HG03460 (cell line): ENCODE measurements around the gene IRS1.
"Not testable (repeated sequence)": the region's sequence is repeated elsewhere in the genome, so short reads cannot be mapped to it uniquely, and the experiment has no call there.

Source experiments
- ATAC-seq: cut with Tn5 transposase; IDR thresholded peaks from one replicate; pipeline ENCODE4 v1.9.1; 2021; ENCODE audit not compliant: unreplicated experiment

The IRS1 gene, protein sequence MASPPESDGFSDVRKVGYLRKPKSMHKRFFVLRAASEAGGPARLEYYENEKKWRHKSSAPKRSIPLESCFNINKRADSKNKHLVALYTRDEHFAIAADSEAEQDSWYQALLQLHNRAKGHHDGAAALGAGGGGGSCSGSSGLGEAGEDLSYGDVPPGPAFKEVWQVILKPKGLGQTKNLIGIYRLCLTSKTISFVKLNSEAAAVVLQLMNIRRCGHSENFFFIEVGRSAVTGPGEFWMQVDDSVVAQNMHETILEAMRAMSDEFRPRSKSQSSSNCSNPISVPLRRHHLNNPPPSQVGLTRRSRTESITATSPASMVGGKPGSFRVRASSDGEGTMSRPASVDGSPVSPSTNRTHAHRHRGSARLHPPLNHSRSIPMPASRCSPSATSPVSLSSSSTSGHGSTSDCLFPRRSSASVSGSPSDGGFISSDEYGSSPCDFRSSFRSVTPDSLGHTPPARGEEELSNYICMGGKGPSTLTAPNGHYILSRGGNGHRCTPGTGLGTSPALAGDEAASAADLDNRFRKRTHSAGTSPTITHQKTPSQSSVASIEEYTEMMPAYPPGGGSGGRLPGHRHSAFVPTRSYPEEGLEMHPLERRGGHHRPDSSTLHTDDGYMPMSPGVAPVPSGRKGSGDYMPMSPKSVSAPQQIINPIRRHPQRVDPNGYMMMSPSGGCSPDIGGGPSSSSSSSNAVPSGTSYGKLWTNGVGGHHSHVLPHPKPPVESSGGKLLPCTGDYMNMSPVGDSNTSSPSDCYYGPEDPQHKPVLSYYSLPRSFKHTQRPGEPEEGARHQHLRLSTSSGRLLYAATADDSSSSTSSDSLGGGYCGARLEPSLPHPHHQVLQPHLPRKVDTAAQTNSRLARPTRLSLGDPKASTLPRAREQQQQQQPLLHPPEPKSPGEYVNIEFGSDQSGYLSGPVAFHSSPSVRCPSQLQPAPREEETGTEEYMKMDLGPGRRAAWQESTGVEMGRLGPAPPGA (N-terminal part only)

DNA sequence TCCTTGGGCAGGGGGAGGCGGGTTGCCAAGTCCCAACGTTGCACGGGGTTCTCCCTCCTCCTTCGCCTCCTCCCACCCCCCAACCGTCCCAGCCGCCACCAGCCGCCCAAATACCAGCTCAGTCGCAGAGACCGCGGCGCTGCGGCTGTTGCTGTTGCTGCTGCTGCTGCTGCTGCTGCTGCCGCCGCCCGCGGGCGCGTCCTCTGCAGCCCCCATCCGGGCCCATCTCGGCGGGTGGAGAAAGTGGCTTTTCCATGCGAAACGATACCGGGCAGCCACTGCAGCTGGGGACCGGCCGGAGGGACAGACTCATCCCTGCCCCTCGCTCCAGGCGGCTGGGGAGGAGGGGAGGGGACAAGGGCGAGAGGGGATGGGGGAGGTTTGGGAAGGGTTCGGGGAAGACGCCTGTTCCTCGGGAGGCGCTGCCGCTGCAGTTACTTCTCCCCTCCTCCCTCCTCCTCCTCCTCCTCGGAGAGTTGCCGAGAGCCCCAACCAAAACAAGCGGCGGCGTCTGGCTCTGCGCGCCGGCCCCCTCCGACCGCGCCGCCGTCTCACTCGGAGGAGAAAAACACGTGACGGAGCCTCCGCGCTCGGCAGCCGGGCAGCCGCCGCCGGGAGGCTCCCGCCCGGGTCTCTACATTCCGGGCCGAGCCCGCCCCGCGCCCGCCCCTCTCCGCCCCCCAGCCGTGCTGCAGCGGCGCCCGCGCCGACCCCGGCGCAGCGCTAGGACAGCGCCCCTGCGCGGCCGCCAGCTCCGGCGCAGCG, at the start of gene IRS1:
IRS1 (minus strand) TSS at position 610 of the 765 bp plus-strand sequence. CDS start 1,082 bp downstream, outside the sequence.
- ATAC-seq, result peak; percentile 32

DNA sequence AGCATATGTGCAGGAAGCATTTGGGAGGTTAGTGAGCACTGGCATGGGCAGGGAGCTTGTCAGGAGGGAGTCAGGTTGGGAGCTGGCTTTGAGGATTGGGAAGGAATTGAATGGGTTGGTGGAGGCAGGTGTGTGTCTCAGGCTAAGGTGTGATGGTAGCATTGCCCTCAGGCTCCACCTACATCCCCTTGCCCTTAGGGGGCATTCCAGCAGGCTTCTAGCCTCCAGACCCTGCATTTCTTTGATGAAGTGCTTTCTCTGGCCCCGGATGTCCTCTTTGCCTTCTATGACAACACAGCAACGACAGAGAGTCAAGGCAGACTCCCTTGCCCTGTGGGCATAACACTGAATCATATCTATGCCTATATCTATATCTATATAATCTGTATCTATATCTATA, 49.7 kb upstream of the IRS1 start:
- no peak for ATAC-seq

DNA sequence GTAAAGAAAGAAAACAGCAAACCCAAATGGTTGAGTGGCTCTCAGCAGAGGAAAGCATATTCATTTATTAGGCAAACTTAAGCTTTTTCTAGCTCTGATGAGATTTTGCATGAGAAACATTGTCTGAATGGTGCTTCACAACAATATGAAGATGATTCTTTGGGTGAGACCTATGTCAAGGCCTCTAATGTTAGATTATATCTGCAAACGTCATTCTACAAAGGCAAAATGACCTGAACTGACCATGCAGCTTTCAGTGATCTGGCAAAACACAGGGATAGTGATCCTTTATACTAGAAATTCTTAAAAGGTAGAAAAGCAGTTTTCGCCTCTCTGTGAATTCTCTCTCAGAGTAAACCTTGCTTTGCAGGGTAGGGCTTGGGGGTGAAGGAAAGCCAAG, 47.9 kb upstream of the IRS1 start:
- no peak for ATAC-seq

DNA sequence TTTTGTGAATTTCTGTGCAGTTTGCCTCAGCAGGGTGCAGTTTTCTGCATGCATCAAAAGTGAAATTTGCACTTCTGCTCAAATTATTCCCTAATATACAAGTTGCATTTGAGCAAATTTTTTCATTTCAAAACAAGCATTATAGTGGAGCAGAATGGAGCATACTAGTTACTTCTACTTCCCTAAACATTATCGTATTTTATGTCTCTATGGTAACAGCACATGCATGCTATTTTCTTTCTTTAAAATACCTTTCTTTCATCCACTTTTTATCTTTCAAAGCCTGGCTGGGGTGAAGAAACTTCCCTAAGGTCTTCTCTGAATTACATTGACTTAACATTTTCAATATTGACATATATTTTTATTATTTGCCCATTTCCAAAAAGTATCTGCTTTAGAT, 47.5 kb upstream of the IRS1 start:
- no peak for ATAC-seq

DNA sequence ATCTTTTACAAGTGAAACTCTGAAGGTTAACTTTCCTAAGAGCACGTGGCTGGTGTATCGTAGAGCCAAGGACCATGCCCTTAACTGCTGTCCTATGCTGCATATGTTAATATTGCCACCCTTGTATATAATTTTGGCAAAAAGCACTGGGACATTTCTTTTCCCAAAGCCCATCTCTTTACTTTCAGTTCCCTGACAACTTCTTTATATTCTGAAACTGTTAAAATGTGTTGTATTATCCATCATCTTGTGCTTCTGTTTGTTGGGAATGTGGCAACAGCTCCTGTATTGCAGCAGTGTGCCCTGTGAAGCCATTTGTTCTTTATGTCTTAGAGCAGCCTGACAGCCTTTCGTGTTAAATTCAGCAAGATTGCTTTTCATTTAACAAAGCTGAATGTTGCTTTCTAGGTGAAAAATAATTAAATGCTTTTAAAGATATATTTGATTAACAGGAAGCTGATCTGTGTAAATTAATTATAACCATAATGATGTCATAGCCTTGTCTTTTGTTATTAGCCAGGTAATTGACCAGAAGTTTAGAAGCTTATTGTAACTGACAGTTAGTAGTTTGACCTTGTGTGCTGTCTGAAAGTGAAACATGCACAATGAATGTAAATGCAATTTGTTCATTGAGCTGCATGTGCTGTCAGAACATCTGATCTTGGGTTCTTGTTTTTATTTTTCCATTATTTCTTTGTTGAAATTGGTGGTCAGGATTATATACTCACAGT, 45.9 kb upstream of the IRS1 start:
- ATAC-seq, result no peak

DNA sequence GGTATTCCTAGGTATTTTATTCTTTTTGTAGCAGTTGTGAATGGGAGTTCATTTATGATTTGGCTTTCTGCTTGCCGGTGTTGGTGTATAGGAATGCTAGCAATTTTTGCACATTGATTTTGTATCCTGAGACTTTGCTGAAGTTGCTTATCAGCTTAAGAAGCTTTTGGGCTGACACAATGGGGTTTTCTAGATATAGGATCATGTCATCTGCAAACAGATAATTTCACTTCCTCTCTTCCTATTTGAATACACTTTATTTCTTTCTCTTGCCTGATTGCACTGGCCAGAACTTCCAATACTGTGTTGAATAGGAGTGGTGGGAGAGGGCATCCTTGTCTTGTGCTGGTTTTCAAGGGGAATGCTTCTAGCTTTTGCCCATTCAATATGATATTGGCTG, 43.4 kb upstream of the IRS1 start:
- not testable (repeated sequence) for ATAC-seq

DNA sequence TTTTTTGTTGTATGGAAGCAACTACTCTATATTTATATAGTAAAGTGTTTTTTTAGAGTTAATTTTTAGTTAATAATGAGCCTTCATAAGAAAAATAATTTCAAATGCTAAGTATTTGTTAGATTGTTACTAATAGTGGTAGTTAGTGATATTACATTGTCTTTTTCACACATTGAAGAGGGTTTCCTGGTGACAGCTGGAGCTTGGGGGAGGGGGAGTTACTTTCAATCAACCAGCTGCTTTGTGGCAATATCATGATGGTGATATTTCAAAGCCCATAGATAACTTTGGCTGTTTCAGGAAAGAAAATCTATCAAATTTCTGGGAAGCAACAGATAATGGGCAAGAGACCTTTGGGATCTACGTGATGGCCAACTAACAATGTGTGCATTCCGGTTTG, 40.3 kb upstream of the IRS1 start:
- no peak for ATAC-seq

DNA sequence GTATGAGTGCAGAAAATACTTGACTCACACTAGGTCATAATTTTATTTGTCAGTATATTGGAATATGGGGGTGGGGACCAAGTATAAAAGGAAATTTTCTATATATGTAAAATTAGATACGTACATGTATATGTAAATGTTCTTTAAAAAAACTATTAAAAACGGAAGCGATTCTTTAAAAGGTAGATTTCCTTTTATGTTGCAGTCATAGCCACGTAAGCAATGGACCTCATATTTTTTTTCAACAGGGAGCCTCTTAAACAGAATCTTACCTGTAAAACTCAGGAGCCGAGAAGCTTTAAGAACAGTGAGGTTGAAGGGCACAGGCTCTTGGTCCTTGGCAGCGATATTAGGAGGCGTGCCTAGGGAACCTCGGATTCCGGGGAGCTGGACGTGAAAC, 39.5 kb upstream of the IRS1 start:
- ATAC-seq, result no peak

DNA sequence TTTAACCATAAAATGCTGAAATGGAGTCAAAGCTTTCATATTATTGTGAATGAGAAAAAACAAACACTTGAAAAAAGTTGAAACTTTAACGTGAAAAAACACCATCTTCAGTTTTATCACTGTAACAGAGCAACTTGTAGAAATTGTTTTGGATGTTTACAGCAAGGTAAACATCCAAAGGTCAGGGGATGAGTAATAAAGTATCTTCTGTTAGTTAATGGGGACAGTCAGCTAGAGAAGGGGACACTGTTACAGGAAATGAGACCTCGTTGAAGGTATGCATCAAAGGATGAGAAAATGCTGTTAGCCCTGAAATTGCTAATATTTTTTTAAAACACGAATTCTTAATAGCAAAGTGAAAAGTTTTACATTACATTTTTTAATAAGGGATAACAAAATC, 39.1 kb upstream of the IRS1 start:
- ATAC-seq, result no peak

DNA sequence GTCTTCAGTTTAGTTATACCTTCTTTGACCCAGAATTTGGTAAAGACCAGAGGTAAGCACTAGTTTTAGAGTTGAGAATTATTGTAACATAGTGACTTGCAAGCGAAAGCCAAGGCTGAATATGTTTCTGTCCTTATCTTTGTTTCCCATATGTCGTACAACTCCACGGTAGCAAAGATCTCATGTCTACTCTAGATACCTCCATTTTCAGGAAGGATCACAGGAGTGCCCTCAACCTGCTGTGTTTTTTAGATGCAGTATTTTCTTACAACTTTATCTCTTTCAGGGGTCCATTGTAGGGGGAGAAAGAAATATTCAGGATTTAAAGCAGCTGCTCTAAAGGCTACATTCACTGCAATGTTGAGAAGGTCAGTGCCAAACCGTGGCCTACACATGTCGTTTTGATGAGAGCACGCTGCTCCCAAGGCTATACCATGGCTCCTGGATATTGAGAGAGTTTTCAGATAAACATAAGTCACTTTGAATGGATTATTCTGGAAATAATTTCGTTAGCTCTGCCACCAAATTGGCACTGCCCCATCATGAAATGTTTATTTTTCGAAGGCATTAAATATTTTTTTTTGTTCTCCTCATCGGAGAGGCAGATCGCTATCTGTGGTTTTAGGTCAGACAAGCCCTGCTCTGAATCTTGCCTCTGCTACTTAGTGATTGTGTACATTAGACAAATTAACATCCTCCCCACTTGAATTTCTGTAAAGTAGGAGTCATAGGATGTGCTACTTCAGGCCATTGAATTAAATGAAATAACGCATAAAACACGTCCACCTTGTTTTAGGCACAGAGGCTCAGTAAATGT, 38.4 kb upstream of the IRS1 start:
- ATAC-seq, result no peak

DNA sequence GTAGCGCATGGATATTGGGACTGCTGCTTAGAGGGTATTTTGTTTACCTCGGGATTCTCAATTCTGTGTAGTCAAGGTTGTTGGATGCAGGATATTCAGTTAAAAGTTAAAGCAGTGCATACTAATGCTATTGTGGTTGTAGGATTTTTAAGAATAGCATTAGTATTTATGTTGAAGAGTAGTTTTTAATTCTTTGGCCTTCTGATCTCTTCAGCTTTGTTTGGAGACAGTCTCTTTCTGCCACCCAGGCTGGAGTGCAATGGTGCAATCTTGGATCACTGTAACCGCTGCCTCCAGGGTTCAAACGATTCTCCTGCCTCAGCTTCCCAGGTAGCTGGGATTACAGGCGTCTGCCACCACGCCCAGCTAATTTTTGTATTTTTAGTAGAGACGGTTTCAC, 37.7 kb upstream of the IRS1 start:
- no peak for ATAC-seq

DNA sequence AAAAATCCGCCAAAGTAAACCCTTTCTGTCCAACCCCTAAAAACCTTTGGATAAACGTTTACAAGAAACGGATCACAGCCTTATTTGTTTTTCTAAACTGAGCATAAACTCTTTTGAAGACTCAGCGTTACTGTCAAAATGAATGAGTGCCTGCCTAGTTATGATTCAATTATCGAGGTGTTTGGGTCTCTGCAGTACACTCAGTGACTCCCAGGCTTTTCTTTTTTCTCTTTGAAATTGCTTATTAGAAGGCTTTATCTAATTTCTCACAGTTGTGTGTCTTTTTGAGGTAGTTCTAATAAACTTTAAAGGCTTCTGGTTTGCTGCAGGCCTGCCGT, 36.9 kb upstream of the IRS1 start:
- ATAC-seq, result peak; percentile 3

DNA sequence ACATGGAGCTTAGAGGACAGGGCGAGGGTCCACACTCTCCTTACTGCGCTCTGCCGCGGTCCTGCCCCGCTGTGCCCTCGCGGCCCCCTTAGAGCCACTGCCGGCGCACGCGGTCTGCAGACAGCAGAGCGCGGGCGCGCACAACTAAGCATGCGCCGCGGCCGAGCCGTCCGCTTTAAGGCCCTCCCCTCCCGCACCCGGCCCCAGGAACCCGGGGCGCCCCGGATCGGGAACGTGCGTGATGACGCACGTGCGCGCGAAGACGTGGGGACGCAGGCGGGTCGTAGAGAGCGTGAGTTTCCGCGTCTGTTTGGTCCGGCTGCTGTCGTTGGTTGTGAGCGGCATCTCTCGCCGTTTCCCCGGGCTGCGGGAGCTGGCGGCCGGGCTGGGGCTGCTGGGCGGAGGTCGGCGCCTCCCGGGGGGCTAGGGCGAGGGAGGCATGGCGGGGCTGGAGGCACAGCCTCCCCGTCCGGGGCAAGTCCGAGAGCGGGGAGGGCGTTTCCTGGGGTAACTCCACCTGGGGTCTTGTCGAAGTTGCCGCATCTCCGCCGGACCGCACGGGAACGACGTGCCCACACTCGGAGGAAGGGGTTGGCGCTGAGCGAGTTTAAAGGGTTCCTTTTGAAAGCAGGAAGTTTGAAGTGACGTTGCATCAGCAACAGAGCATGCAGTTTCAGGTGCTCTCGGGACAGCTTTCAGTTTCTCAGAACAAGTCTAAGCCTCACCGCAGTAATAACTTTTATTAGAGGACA, 36.4 kb upstream of the IRS1 start, which contains the start of gene RHBDD1:
RHBDD1 (plus strand) TSS at position 259 of the 752 bp plus-strand sequence. CDS start 28,640 bp downstream, outside the sequence.
- ATAC-seq, result peak; percentile 85

DNA sequence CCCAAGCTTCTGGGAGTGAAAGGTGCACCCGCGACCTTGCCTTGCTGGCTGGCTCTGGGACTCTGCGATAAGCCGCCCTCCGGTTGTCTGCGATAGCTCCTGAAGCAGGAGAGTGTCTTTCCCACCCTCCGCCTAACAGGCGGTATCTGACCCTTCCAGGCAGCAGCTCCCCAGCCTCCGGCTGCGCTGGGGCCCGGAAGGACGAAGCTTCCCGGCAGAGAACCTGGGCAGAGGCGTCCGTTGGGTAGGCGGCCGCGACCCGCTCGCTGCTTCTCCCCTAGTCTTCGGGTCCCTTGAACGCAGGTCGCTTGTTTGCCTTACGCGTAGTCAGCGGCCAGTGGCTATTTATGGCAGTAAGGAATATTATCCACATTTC, 35.8 kb upstream of the IRS1 start:
- ATAC-seq, result peak; percentile 21

DNA sequence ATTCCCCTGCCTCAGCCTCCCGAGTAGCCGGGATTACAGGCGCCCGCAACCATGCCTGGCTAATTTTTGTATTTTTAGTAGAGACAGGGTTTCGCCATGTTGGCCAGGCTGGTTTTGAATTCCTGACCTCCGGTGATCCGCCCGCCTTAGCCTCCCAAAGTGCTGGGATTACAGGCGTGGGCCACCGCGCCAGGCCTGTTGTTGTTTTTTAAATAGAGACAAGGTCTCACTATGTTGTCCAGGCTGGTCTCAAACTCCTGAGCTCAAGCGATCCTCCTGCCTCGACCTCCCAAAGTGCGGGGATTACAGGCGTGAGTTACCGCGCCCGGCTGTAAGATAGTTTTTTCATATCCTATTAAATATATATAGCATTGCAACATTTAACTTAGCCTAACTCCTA, 35.3 kb upstream of the IRS1 start:
- not testable (repeated sequence) for ATAC-seq

DNA sequence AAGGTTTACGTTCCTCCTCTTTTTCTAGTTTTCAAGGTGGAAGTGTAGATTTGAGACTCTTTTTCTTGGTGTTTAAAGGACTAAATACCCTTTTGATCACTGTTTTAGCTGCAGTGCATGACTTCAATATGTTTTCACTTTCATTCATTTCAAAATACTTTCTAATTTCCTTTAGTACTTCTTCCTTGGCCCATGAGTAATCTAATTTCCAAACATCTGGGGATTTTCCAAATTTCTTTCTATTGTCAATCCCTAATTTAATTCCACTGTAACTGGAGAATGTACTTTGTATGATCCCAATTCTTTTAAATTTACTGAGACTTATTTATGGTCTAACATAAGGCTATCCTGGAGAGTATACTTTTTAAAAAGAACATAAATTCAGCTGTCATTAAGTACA, 32.4 kb upstream of the IRS1 start:
- ATAC-seq, result no peak

DNA sequence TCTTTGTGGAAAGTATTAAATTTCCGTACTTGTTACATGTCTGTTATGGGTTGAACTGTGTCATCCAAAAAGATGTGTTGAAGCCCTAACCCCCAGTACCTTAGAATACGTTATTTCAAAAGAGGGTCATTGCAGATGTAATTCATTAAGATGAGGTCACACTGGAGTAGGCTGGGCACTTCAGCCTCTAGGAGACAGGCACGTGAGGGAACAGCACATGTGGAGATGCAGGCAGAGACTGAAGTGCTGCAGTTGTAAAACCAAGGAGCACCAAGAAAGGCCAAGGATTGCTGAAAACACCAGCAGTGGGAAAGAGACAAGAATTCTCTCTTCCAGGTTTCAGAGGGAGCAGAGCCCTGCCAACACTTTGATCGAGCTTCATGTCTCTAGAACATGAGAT, 31.6 kb upstream of the IRS1 start:
- no peak for ATAC-seq

DNA sequence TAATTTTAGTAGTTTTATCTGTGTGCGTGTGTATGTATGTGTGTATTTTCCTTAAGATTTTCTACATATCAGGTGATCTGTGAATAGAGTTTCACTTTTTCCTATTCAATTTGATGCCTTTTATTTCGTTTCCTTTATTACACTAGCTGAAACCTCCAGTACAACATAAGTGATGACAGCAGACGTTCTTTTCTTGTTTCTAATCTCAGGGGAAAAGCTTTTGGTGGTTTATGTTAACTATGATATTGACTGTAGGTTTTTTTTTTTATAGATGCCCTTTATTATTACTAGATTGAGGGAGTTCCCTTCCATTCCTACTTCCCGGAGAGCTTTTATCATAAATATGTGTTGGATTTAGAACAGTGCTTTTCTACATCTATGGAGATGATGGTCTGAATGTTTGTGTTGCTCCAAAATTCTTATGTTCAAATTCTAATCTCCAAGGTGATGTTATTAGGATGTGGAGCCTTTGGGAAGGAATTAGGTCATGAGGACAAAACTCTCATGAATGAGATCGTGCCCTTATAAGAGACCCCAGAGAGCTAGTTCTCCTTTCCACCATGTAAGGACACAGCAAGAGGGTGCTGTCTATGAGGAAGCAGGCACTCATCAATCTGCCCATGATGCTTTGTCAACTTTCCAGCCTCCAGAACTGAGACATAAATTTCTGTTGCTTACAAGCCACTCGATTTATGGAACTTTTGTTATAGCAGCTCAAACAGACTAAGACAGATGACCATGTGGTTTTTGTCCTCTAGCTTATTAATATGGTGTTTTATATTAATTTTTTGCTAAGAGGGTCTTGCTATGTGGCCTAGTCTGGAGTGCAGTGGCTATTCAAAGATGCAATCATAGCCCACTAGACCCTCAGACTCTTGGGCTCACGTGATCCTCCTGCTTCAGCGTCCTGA, 30.4 kb upstream of the IRS1 start:
- ATAC-seq, result no peak
